Glutamatergic neuron (in vitro differentiated cells): ENCODE data around the gene SLC39A8. TPM values are rescaled to one million over a fixed set of nuclear protein-coding genes. Genes with fewer than 3 reads are reported as not detected.

Experiments used
- DNase-seq: peaks from one replicate; pipeline ENCODE4 v3.0.0; 2022
- H3K27ac Mint-ChIP-seq: one replicate; pipeline ENCODE4 v1.8.0; 2020; ENCODE audit warnings: mild to moderate bottlenecking, mixed read lengths, inconsistent platforms; ENCODE audit not compliant: unreplicated experiment
- H3K27me3 Mint-ChIP-seq: one replicate; pipeline ENCODE4 v1.8.0; 2020; ENCODE audit warnings: mild to moderate bottlenecking, moderate library complexity, mixed read lengths, inconsistent platforms; ENCODE audit not compliant: unreplicated experiment
- H3K36me3 Mint-ChIP-seq: one replicate; pipeline ENCODE4 v1.8.0; 2020; ENCODE audit warnings: mild to moderate bottlenecking, mixed read lengths, inconsistent platforms; ENCODE audit not compliant: unreplicated experiment
- H3K4me1 Mint-ChIP-seq: one replicate; pipeline ENCODE4 v1.8.0; 2020; ENCODE audit warnings: mild to moderate bottlenecking, low read depth, mixed read lengths, inconsistent platforms; ENCODE audit not compliant: unreplicated experiment
- H3K4me3 Mint-ChIP-seq: one replicate; pipeline ENCODE4 v1.8.0; 2020; ENCODE audit warnings: mild to moderate bottlenecking, mixed read lengths, inconsistent platforms; ENCODE audit not compliant: unreplicated experiment
- H3K9me3 Mint-ChIP-seq: one replicate; pipeline ENCODE4 v1.8.0; 2020; ENCODE audit warnings: mild to moderate bottlenecking, moderate library complexity, mixed read lengths, inconsistent platforms; ENCODE audit not compliant: unreplicated experiment
- CTCF ChIP-seq: fragments of 200-600 bp; sonication (generic); IDR thresholded peaks from one replicate; pipeline ENCODE4 v1.5.0; 2021; ENCODE audit not compliant: partially characterized antibody, unreplicated experiment
- total RNA-seq: library from RNA; stranded (reverse); fragmentation: NEBNext Ultra II Directional; extraction: Animal tissue kit (Norgen Biotek cat#: 25700); gene quantifications from one replicate; pipeline ENCODE4 v1.2.1, GENCODE V29; 2021; ENCODE audit not compliant: unreplicated experiment

SLC39A8 gene
- total RNA-seq, 1 donor from 2014 or later, result 0.83 TPM

DNA sequence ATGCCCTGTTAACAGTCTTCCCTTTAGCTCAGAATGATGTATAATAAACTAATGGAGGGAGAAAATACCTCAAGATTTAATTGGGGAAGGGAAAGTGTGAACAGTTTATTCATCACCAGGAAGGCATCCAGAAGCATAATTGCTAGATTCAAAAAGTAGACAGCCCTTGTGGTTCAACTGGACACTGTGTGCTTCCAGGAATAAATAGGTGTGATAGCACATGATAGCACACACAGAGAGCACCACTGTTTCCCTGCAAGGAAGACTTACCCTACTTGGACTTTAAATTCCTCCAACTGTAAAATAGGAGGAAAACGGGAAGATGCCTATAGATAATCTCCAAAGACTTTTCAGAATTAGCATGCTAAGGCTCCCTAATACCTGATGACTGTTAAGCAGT, 27.8 kb downstream of the SLC39A8 start:
- DNase-seq, result no peak
- Mint-ChIP-seq H3K4me1 (no peaks in the 10 kb centered on the region), H3K4me3 (no peak overlapping the region), H3K36me3 (no peaks in the 10 kb centered on the region), H3K27ac (no peak overlapping the region), H3K9me3 (peaks cover 3% of the 10 kb centered on the region), H3K27me3 (no peaks in the 10 kb centered on the region)
- no peak for TF ChIP-seq CTCF

DNA sequence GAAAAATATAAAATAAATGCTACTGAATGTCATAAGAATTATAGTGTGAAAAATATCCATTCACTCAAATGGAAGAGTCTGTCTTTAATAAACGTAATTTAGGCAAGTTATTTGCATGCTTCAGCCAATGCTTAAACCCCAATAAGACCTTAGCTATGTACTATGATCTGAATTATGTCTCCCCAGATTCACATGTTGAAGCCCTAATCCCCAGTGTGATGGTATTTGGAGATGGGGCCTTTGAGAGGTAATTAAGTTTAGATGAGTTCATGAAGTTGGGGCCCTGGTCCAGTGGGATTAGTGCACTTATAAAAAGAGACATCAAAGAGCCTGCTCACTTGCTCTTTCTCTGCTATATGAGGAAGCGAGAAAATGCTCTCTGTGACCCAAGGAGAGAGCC, 28.7 kb downstream of the SLC39A8 start:
- H3K4me3 Mint-ChIP-seq, result no peak overlapping the region
- no peaks in the 10 kb centered on the region for H3K4me1 Mint-ChIP-seq
- H3K36me3 Mint-ChIP-seq, result no peaks in the 10 kb centered on the region

GRCh38 chr4:102315532-102315931, 29.8 kb downstream of the SLC39A8 start:
- peaks cover 2% of the 10 kb centered on the region for H3K9me3 Mint-ChIP-seq

More for the DNA sequence above, 28.7 kb downstream of the SLC39A8 start:
- H3K27me3 Mint-ChIP-seq, result no peaks in the 10 kb centered on the region
- peaks cover 2% of the 10 kb centered on the region for H3K9me3 Mint-ChIP-seq
- no peak overlapping the region for H3K27ac Mint-ChIP-seq
- DNase-seq, result no peak
- TF ChIP-seq CTCF, result no peak

DNA sequence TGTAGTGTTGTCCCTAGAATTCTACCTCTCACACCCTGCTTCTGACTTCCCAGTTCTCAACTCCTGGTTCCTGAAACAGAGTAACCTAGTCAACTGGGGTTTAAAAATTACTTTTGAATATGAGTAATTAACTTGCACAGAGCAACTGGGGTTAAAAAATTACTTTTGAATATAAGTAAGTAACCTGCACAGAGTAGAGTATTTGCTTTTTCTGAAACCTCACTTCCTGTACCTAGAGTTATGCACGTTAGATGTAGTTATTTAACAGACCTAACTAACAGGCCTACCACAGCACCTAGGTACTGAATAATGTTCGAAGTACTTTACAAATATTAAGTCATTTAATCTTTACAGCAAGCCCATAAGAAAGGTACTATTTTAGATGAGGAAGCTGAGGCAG, 32.9 kb downstream of the SLC39A8 start:
- Mint-ChIP-seq H3K4me1 (peaks cover 3% of the 10 kb centered on the region), H3K27ac (no peak overlapping the region), H3K36me3 (no peaks in the 10 kb centered on the region), H3K27me3 (no peaks in the 10 kb centered on the region), H3K9me3 (no peaks in the 10 kb centered on the region), H3K4me3 (no peak overlapping the region)
- TF ChIP-seq CTCF, result no peak
- no peak for DNase-seq

More at GRCh38 chr4:102315532-102315931, 29.8 kb downstream of the SLC39A8 start:
- Mint-ChIP-seq H3K27me3 (no peaks in the 10 kb centered on the region), H3K4me3 (no peak overlapping the region), H3K4me1 (no peaks in the 10 kb centered on the region), H3K27ac (no peak overlapping the region), H3K36me3 (no peaks in the 10 kb centered on the region)
- TF ChIP-seq CTCF, result no peak
- DNase-seq, result no peak

DNA sequence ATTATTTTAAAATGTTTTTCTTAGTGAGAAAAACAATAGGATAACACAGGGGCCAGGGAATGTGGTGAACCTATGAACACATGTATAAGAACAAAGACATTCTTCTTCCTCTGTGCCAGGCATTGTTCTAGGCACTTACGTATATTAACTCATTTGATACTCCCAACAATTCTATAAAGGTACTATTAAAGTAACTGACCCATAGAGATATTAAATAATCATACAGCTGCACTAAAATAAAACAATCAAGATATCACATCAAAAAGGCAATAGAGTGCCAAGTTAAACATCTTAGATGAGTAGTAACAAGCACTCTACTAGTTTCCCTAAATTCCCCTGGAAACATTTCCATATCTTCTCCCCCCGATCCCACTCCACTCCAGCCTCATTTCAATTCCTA, 33.4 kb downstream of the SLC39A8 start:
- Mint-ChIP-seq H3K27me3 (no peaks in the 10 kb centered on the region), H3K36me3 (no peaks in the 10 kb centered on the region), H3K4me1 (peaks cover 3% of the 10 kb centered on the region), H3K4me3 (no peak overlapping the region), H3K27ac (no peak overlapping the region), H3K9me3 (no peaks in the 10 kb centered on the region)
- DNase-seq, result no peak
- no peak for TF ChIP-seq CTCF
